DMS114 treated with DMSO at 0.1 percent for 48 hours (cell line): ENCODE data around the gene FLAD1.

Source experiments
- DNase-seq: peaks from one replicate; lab custom pipeline; 2025; ENCODE audit not compliant: unreplicated experiment; lab: John Stamatoyannopoulos, UW

The FLAD1 gene

GRCh38 chr1:155014709-155015508, 31.8 kb downstream of the FLAD1 start:
- no peak for DNase-seq

GRCh38 chr1:155015527-155016230, 32.5 kb downstream of the FLAD1 start:
- no peak for DNase-seq

GRCh38 chr1:155016231-155016831, 33.2 kb downstream of the FLAD1 start:
- DNase-seq, result no peak

- DNase-seq, result peak; percentile 63
These were observed 34.1 kb downstream of the FLAD1 start for GRCh38 chr1:155017041-155017945.

- no peak for DNase-seq
These were observed 34.8 kb downstream of the FLAD1 start for GRCh38 chr1:155017946-155018316.

- DNase-seq, result no peak
These were observed 35.6 kb downstream of the FLAD1 start for GRCh38 chr1:155018617-155019348.

GRCh38 chr1:155019377-155020245, 36.5 kb downstream of the FLAD1 start:
- DNase-seq, result no peak

- no peak for DNase-seq
These were observed 39.2 kb downstream of the FLAD1 start for GRCh38 chr1:155022136-155022926.

GRCh38 chr1:155022927-155023236, 39.7 kb downstream of the FLAD1 start:
- no peak for DNase-seq

GRCh38 chr1:155023627-155024026, 40.5 kb downstream of the FLAD1 start:
- no peak for DNase-seq

GRCh38 chr1:155024315-155024714, 41.2 kb downstream of the FLAD1 start:
- DNase-seq, result no peak

GRCh38 chr1:155026154-155026553, 43.0 kb downstream of the FLAD1 start:
- DNase-seq, result no peak

- DNase-seq, result no peak
These were observed 43.4 kb downstream of the FLAD1 start for GRCh38 chr1:155026588-155026987.

GRCh38 chr1:155029513-155030242, 46.5 kb downstream of the FLAD1 start:
- DNase-seq, result no peak

GRCh38 chr1:155030243-155030795, 47.2 kb downstream of the FLAD1 start:
- no peak for DNase-seq

- DNase-seq, result no peak
These were observed 47.8 kb downstream of the FLAD1 start for GRCh38 chr1:155030899-155031298.

GRCh38 chr1:155032886-155033285, 49.7 kb downstream of the FLAD1 start:
- no peak for DNase-seq

- DNase-seq, result no peak
These were observed 50.4 kb downstream of the FLAD1 start, which contains the start of the genes DCST1 and DCST2 for GRCh38 chr1:155033524-155033923. Gene DCST1 (plus strand): TSS chr1:155033824. CDS start chr1:155034037, 213 bp downstream. Gene DCST2 (minus strand): TSS chr1:155033781. CDS start chr1:155033701, 80 bp downstream.
